Midbrain (tissue), 1 donor: Measurements from ENCODE around the gene SPANXN5.
"Not testable (repeated sequence)": the region's sequence is repeated elsewhere in the genome, so short reads cannot be mapped to it uniquely, and the experiment has no call there.

Source experiments
- DNase-seq: peaks from one replicate; lab custom pipeline; 2025; lab: John Stamatoyannopoulos, UW

SPANXN5 gene

GRCh38 chrX:52797327-52797726 lies at the start of gene SPANXN5:
SPANXN5 (minus strand) TSS chrX:52797427; CDS start chrX:52797348, 79 bp downstream.
- not testable (repeated sequence) for DNase-seq

GRCh38 chrX:52843619-52844018 lies 46.4 kb upstream of the SPANXN5 start:
- DNase-seq, result not testable (repeated sequence)

DNA sequence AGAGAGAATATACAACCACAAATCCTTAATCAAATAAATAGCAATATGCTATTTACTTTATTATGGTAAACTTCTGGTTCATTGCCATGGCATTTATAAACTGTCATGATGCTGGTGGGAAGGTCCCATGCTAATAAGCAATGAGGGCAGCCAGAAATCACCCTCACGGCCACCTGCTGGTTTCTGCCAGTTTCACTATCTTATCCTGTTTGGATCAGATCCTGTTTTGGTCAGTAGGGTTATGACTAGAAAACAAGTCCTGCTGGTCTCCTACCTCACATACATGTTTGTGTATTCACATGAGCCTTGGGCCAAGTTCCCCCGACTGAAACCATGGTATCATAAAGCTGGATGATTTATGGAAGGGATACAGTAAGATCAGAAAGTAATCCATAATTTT lies 41.9 kb upstream of the SPANXN5 start:
- DNase-seq, result no peak

DNA sequence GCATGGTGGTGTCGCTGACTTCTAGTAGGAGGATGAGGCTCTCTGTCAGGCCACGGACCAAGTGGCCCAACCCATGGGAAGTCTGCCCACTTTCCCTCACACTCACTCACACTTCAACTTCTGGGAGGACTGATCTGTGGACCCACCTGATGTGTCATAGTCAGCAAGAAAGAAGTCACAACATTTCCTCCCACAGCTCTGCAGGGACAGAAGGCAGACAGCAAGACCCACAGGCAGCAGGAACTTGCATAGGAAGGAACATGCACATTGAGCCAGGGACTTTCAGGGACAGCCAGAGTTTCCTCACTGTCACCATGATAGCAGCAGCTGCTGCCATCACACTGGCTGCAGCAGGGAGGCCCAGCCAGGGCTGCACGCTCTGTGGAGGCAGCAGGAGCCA lies 33.3 kb upstream of the SPANXN5 start:
- no peak for DNase-seq

DNA sequence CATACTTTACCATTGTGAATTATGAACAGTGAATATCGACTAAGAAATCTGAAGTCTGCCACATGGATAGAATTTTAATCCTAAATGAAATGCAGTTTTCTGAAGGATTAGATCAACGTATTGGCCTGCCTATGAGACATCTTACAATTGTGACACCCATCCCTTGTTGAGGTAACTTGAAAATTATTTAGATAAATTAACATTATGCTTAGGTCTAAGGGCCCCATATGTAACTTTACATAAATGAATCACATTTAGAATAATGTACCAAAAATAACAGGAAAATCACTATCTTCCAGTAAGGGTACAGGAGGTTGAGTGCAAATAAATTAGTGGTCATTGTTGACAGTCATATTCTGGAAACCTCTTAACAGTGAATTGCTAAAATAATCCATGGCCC lies 27.4 kb upstream of the SPANXN5 start:
- DNase-seq, result no peak

DNA sequence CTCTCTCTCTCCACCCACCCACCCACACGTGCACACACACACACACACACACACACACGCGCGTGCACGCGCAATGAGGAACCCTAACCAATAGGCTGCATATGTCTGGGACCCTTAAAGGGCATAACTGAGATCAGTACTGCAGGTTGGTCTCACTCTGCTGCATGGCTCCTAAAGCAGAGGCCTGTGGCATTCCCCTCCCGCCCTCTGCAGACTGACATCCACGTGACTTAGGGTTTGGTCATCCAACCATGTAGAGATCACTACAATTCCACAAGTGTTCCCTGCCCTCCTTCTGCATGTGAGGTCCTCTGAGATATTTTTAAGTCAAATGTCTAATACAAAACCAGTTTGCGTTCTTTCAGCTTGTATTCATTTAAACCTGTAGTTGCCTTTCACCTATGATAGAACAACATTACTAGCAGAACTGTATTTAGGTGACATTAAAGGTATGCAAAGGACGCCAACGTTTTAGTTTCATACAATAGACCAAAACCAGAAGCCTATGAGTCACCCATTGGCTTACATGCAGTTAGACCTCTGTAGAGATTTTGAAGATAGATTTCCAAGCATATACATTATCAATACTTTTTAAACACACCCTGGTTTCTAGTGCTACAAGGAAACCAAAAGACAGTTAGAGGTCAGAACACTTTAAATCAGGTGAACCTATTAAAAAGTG lies 24.0 kb upstream of the SPANXN5 start:
- DNase-seq, result no peak

DNA sequence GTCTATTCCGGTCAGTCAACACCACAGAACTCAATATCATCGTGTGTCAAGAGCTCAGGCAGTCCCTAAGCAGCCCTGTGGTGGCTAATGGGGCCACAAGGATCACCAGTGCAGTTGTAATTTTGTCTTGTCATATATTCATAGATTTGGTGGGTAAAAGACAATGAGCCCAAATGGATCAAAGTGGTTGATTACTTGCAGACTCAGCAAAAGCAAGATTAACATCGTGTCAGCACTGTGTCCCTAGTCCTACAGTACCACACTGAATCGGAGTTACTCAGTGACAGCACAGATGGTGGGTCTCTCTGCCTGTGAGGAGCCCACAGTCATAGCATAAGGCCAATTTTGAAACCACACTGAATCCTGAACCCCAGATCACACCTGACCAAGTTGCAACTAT lies 22.6 kb upstream of the SPANXN5 start:
- no peak for DNase-seq

GRCh38 chrX:52811065-52811625 lies 13.9 kb upstream of the SPANXN5 start, which contains the start of gene XAGE5:
XAGE5 (plus strand) TSS chrX:52811287; CDS start chrX:52812567, 1,280 bp downstream.
- DNase-seq, result no peak

GRCh38 chrX:52804876-52805275 lies 7.6 kb upstream of the SPANXN5 start:
- not testable (repeated sequence) for DNase-seq

GRCh38 chrX:52773504-52773903 lies 23.7 kb downstream of the SPANXN5 start:
- not testable (repeated sequence) for DNase-seq

- not testable (repeated sequence) for DNase-seq
Observed at GRCh38 chrX:52765983-52766382, 31.2 kb downstream of the SPANXN5 start.

DNA sequence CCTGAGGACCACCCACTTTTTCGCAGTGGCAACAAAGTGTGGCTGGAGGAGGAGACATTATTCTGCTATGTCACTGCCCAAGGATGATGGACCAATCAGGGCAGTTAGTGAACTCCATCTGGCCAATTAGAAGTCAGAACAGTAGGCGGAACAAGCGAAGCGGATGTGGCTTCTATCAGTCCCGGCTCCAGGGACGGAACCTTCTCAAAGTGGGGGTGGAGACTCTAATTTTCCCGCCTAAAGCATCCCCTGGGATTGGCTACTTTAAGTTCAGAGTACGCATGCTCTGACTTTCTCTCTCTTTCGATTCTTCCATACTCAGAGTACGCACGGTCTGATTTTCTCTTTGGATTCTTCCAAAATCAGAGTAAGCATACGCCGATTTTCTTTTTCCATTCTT lies 46.3 kb downstream of the SPANXN5 start, which contains the start of gene SSX2B:
TSS of gene SSX2B (plus strand) at position 301 of the 400 bp plus-strand sequence. CDS start 1,429 bp downstream, outside the sequence.
- DNase-seq, result not testable (repeated sequence)
